ENCODE results near the gene SSH3. TPM values are rescaled to one million over a fixed set of nuclear protein-coding genes. Genes with fewer than 3 reads are reported as not detected.

Gene SSH3
- total RNA-seq, 1 donor from 2014 or later: 6.8 TPM

DNA sequence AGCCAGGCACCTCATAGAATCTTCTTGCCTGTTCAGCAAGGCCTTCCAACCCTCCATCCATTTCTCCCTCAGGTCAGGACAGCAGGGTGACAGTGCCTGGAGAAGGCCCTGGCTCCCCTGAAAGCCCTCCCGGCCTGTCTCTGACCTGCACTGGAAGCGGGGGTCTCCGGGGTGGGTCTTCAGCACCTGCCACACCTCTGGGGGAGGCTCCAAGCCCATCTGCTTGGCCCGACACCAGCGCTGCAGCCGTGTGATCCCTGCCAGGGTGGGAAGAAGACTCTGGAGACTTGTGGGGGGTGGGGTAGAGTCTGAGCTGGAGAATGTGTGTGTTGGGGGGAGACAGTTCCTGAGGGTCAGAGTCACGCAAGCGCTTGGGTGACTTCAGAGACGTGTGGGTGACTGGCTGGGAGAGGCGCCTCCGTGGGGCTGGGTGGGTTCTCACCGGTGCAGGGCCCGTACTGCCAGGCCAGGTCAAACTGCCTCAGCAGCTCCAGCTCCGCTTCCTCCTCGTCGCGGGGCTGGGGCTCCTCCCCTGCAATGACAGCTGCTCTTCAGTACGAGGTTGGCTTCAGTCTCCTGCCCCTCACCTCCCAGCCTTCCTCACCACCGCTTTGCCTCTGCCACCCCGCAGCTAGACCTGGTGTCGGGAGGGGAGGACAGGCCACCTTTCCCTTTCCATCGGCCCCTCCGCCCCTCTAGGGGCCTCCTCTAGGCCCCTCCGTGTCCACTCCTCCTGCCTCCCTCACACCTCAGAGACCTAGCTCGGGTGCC, 49.4 kb downstream of the SSH3 start:
- Histone ChIP-seq H3K9ac (ENCODE audit: low read depth in 1 of 3, low read length in 3 of 3) (peak overlapping the region; percentile 92 to 98 (median 92)), H3K27me3 (ENCODE audit: control insufficient read depth in 3 of 3, insufficient read depth in 3 of 3, low read length in 3 of 3) (no peaks in the 10 kb centered on the region), H3K9me3 (ENCODE audit: control insufficient read depth in 3 of 3, low read length in 3 of 3) (no peaks in the 10 kb centered on the region), H3K27ac (ENCODE audit: low read depth, low read length) (peak overlapping the region; percentile 100), H3K4me3 (ENCODE audit: low read length in 3 of 3) (peak overlapping the region; percentile 90 to 94 (median 91)), H3K36me3 (ENCODE audit: control insufficient read depth in 3 of 3, insufficient read depth in 3 of 3, low read length in 3 of 3) (peaks cover 0 to 4% (median 0%) of the 10 kb centered on the region in 3 donors), H3K4me1 (ENCODE audit: control insufficient read depth in 3 of 3, insufficient read depth in 3 of 3, low read length in 3 of 3) (peaks cover 31 to 68% (median 61%) of the 10 kb centered on the region in 3 donors)

DNA sequence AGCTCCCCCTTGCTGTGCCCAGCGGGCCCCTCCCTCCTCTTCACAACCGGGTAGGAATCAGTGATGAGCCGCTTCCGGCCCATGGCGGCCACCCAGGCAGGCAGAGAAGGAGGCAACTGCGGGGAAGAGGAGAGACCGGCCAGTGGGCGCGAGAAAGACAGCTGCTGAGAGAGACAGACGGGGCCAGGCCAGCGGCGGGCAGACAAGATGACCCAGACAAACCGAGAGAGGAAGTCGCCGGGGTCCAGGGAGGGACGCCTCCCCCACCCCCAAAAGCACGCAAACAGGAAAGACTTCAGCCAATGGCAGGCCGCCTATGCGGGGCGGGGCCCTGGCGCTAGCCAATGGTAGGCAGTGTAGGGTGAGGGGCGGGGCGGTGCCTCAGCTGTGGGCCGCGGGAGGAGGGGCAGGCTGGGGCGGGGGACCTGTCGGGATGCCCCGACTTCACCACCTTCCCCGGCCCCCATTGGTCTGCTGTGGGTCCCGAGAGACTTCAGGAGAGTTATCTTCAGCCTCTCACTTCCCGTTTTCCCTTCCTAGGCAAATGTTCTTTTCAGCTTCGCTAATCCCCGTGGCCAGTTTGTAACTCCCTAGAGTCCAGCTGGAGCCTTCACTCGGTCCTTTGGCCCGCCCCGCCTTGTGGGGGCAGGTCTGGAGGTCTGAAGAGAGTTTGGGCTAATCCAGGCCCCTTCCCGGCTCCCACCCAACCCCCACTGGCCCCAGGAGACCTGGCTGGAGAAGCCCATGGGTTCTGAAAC, 50.2 kb downstream of the SSH3 start, which contains the start of gene POLD4:
TSS of gene POLD4 (minus strand) at position 230 of the 758 bp plus-strand sequence. CDS start at position 83, 147 bp downstream.
- H3K4me1 ChIP-seq (ENCODE audit: control insufficient read depth in 3 of 3, insufficient read depth in 3 of 3, low read length in 3 of 3): peaks cover 31 to 75% (median 65%) of the 10 kb centered on the region in 3 donors

GRCh38 chr11:67354075-67355022, 51.0 kb downstream of the SSH3 start:
- H3K27ac ChIP-seq (ENCODE audit: low read depth, low read length): peak overlapping the region; percentile 100
- H3K4me1 ChIP-seq (ENCODE audit: control insufficient read depth in 3 of 3, insufficient read depth in 3 of 3, low read length in 3 of 3): peaks cover 31 to 73% (median 65%) of the 10 kb centered on the region in 3 donors
- peak overlapping the region; percentile 72 to 98 (median 92) for H3K9ac ChIP-seq (ENCODE audit: low read depth in 1 of 3, low read length in 3 of 3)
- H3K27me3 ChIP-seq (ENCODE audit: control insufficient read depth in 3 of 3, insufficient read depth in 3 of 3, low read length in 3 of 3): no peaks in the 10 kb centered on the region
- no peaks in the 10 kb centered on the region for H3K9me3 ChIP-seq (ENCODE audit: control insufficient read depth in 3 of 3, low read length in 3 of 3)
- peak overlapping the region; percentile 71 to 94 (median 91) for H3K4me3 ChIP-seq (ENCODE audit: low read length in 3 of 3)
- peaks cover 0 to 4% (median 0%) of the 10 kb centered on the region in 3 donors for H3K36me3 ChIP-seq (ENCODE audit: control insufficient read depth in 3 of 3, insufficient read depth in 3 of 3, low read length in 3 of 3)

More for the DNA sequence above, 50.2 kb downstream of the SSH3 start, which contains the start of gene POLD4:
- H3K4me3 ChIP-seq (ENCODE audit: low read length in 3 of 3): peak within 1 kb of the TSS; percentile 90 to 94 (median 91)
- no peaks in the 10 kb centered on the region for H3K9me3 ChIP-seq (ENCODE audit: control insufficient read depth in 3 of 3, low read length in 3 of 3)
- peaks cover 0 to 4% (median 0%) of the 10 kb centered on the region in 3 donors for H3K36me3 ChIP-seq (ENCODE audit: control insufficient read depth in 3 of 3, insufficient read depth in 3 of 3, low read length in 3 of 3)
- no peaks in the 10 kb centered on the region for H3K27me3 ChIP-seq (ENCODE audit: control insufficient read depth in 3 of 3, insufficient read depth in 3 of 3, low read length in 3 of 3)
- H3K27ac ChIP-seq (ENCODE audit: low read depth, low read length): peak within 1 kb of the TSS; percentile 100
- H3K9ac ChIP-seq (ENCODE audit: low read depth in 1 of 3, low read length in 3 of 3): peak within 1 kb of the TSS; percentile 92 to 98 (median 92)

DNA sequence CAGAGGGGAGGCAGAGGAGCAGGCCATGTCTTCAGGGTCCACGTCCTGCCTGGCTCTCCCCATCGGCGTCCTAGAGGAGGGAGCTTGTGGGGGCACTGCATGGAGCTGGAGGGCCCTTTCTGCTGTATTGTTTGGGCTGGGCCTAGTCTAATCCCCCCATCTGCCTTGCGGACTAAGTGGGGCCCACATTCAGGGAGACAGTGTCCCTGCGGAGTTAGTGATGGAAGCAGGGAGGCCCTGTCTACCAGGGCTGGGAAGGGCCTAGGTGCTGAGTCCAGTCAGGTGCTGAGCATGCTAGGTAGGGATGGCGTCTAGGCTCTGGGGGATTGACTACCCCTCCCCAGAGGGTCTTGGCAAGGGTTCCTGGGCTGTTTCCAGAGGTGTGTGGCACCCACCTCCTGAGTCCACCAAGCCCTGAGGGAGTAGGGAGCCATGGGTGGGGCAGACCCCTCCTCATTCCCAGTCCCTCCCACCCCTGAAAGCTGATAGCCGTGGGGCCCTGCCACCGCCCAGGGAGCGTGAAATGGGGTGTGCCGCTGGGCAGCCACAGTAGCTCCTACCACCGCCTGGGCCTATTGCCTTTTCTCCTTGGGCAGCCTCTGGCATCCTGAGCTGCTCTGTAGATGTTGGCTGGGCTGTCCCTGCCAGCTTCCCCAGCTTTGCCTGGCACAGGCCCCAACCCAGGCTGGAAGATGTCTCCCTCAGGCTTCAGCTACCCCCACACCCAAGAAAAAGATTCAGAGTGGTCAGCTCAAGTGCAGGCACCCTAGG, 51.9 kb downstream of the SSH3 start:
- H3K9me3 ChIP-seq (ENCODE audit: control insufficient read depth in 3 of 3, low read length in 3 of 3): no peaks in the 10 kb centered on the region
- H3K4me1 ChIP-seq (ENCODE audit: control insufficient read depth in 3 of 3, insufficient read depth in 3 of 3, low read length in 3 of 3): peaks cover 31 to 66% (median 63%) of the 10 kb centered on the region in 3 donors
- H3K4me3 ChIP-seq (ENCODE audit: low read length in 3 of 3): peak overlapping the region in 1 of 3 donors; percentile 29
- H3K36me3 ChIP-seq (ENCODE audit: control insufficient read depth in 3 of 3, insufficient read depth in 3 of 3, low read length in 3 of 3): peaks cover 0 to 4% (median 0%) of the 10 kb centered on the region in 3 donors
- H3K9ac ChIP-seq (ENCODE audit: low read depth in 1 of 3, low read length in 3 of 3): peak overlapping the region in 2 of 3 donors; percentile 92 to 98
- peak overlapping the region; percentile 100 for H3K27ac ChIP-seq (ENCODE audit: low read depth, low read length)
- H3K27me3 ChIP-seq (ENCODE audit: control insufficient read depth in 3 of 3, insufficient read depth in 3 of 3, low read length in 3 of 3): no peaks in the 10 kb centered on the region

DNA sequence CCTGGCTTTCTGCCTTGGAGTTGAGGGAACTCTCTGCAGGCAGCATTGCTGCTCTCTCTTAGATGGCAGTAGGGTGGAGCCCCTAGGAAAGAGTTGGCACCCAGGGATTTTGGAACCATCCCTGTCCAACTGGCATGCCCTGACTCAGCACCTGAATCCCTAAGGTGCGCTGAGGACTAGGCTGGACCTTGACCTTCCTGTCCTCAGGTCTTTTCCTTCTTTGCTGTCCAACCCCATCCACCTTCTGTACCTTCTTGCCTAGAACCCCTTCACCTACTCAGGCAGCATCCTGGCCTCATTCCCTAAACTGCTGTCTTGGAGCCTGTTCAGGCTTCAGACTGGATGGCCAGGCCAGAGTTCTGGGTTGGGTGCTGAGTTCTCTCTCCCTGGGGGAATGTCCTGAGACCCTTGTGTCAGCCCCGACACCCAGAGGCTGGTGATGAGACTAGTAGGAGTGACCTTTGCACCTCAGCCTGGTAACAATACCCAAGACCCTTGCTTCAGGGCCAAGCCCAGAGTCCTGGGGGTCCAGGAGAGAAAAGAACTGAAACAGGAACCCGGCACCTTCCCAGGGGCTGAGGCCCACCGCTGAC, 52.6 kb downstream of the SSH3 start:
- H3K9ac ChIP-seq (ENCODE audit: low read depth in 1 of 3, low read length in 3 of 3): peak overlapping the region in 2 of 3 donors; percentile 45 to 50
- H3K27me3 ChIP-seq (ENCODE audit: control insufficient read depth in 3 of 3, insufficient read depth in 3 of 3, low read length in 3 of 3): no peaks in the 10 kb centered on the region
- peaks cover 0 to 4% (median 0%) of the 10 kb centered on the region in 3 donors for H3K36me3 ChIP-seq (ENCODE audit: control insufficient read depth in 3 of 3, insufficient read depth in 3 of 3, low read length in 3 of 3)
- H3K9me3 ChIP-seq (ENCODE audit: control insufficient read depth in 3 of 3, low read length in 3 of 3): no peaks in the 10 kb centered on the region
- H3K4me3 ChIP-seq (ENCODE audit: low read length in 3 of 3): no peak overlapping the region
- peak overlapping the region; percentile 100 for H3K27ac ChIP-seq (ENCODE audit: low read depth, low read length)
- H3K4me1 ChIP-seq (ENCODE audit: control insufficient read depth in 3 of 3, insufficient read depth in 3 of 3, low read length in 3 of 3): peaks cover 31 to 66% (median 62%) of the 10 kb centered on the region in 3 donors

- Histone ChIP-seq H3K4me3 (ENCODE audit: low read length in 3 of 3) (no peak overlapping the region), H3K9me3 (ENCODE audit: control insufficient read depth in 3 of 3, low read length in 3 of 3) (no peaks in the 10 kb centered on the region), H3K36me3 (ENCODE audit: control insufficient read depth in 3 of 3, insufficient read depth in 3 of 3, low read length in 3 of 3) (peaks cover 0 to 3% (median 0%) of the 10 kb centered on the region in 3 donors), H3K4me1 (ENCODE audit: control insufficient read depth in 3 of 3, insufficient read depth in 3 of 3, low read length in 3 of 3) (peaks cover 26 to 63% (median 57%) of the 10 kb centered on the region in 3 donors), H3K9ac (ENCODE audit: low read depth in 1 of 3, low read length in 3 of 3) (peak overlapping the region in 1 of 3 donors; percentile 45), H3K27me3 (ENCODE audit: control insufficient read depth in 3 of 3, insufficient read depth in 3 of 3, low read length in 3 of 3) (no peaks in the 10 kb centered on the region), H3K27ac (ENCODE audit: low read depth, low read length) (peak overlapping the region; percentile 40)
These were observed 53.1 kb downstream of the SSH3 start for GRCh38 chr11:67356387-67356863.

- Histone ChIP-seq H3K4me1 (ENCODE audit: control insufficient read depth in 3 of 3, insufficient read depth in 3 of 3, low read length in 3 of 3) (peaks cover 22 to 57% (median 52%) of the 10 kb centered on the region in 3 donors), H3K36me3 (ENCODE audit: control insufficient read depth in 3 of 3, insufficient read depth in 3 of 3, low read length in 3 of 3) (no peaks in the 10 kb centered on the region), H3K27ac (ENCODE audit: low read depth, low read length) (peak overlapping the region; percentile 40), H3K9me3 (ENCODE audit: control insufficient read depth in 3 of 3, low read length in 3 of 3) (no peaks in the 10 kb centered on the region), H3K9ac (ENCODE audit: low read depth in 1 of 3, low read length in 3 of 3) (peak overlapping the region in 2 of 3 donors; percentile 38 to 64), H3K27me3 (ENCODE audit: control insufficient read depth in 3 of 3, insufficient read depth in 3 of 3, low read length in 3 of 3) (no peaks in the 10 kb centered on the region), H3K4me3 (ENCODE audit: low read length in 3 of 3) (no peak overlapping the region)
These were observed 53.7 kb downstream of the SSH3 start for GRCh38 chr11:67356864-67357561.
